AG04449 (cell line): ENCODE results near the gene GAL3ST2.

Experiments used
- CTCF ChIA-PET: fragments of 350-600 bp; formaldehyde crosslinking; extraction: SDS; loops from one replicate; lab custom pipeline; 2021; ENCODE audit warnings: antibody characterized with exemption; lab: Yijun Ruan, JAX
- POLR2A ChIA-PET: fragments of 400-600, 350-600 bp; formaldehyde crosslinking; extraction: SDS; loops from one replicate; lab custom pipeline; 2020; ENCODE audit warnings: antibody characterized with exemption, inconsistent platforms; lab: Yijun Ruan, JAX
- DNase-seq: peaks from one replicate; pipeline ENCODE4 v3.0.0-alpha.2; 2010; ENCODE audit warnings: low read depth, low spot score
- H3K4me3 ChIP-seq: 2 replicates; pipeline ENCODE4 v1.5.1; 2011; ENCODE audit warnings: low read depth, mild to moderate bottlenecking, control low read depth, low read length
- CTCF ChIP-seq: IDR thresholded peaks from one replicate; pipeline ENCODE4 v1.5.1; 2011; ENCODE audit warnings: mild to moderate bottlenecking, moderate library complexity, low read length, control low read depth, inconsistent platforms; ENCODE audit not compliant: insufficient read depth; ENCODE audit errors: missing control alignments

GAL3ST2 gene

GRCh38 chr2:241813644-241814392 is 37.2 kb downstream of the GAL3ST2 start:
- CTCF ChIA-PET, result no interaction called here
- H3K4me3 ChIP-seq, result no peak overlapping the region
- POLR2A ChIA-PET, result no interaction called here
- no peak for TF ChIP-seq CTCF
- no peak for DNase-seq

GRCh38 chr2:241814393-241814642 is 37.7 kb downstream of the GAL3ST2 start:
- TF ChIP-seq CTCF, result no peak
- no peak for DNase-seq
- CTCF ChIA-PET, result no interaction called here
- no peak overlapping the region for H3K4me3 ChIP-seq
- POLR2A ChIA-PET, result no interaction called here

GRCh38 chr2:241814643-241815476 is 38.2 kb downstream of the GAL3ST2 start:
- DNase-seq, result no peak
- ChIA-PET CTCF (no interaction called here), POLR2A (no interaction called here)
- H3K4me3 ChIP-seq, result no peak overlapping the region
- TF ChIP-seq CTCF, result no peak

GRCh38 chr2:241815477-241816430 is 39.1 kb downstream of the GAL3ST2 start:
- POLR2A ChIA-PET, result no interaction called here

GRCh38 chr2:241816431-241817121 is 40.0 kb downstream of the GAL3ST2 start:
- TF ChIP-seq CTCF, result no peak
- H3K4me3 ChIP-seq, result no peak overlapping the region
- CTCF ChIA-PET, result no interaction called here
- POLR2A ChIA-PET, result no interaction called here
- DNase-seq, result no peak

More at GRCh38 chr2:241815477-241816430, 39.1 kb downstream of the GAL3ST2 start:
- CTCF ChIA-PET, result no interaction called here
- H3K4me3 ChIP-seq, result no peak overlapping the region
- no peak for TF ChIP-seq CTCF
- no peak for DNase-seq
